ENCODE data around the gene TBX4.

GRCh38 chr17:61431594-61432311 lies 20.5 kb upstream of the TBX4 start:
- TF ChIP-seq CTCF (IDR thresholded peaks at IDR 0.05) (no peak), POLR2A (IDR thresholded peaks at IDR 0.05) (no peak), EP300 (IDR thresholded peaks at IDR 0.05; ENCODE audit: low read depth) (no peak)

Data from transverse colon (tissue), 3 donors.